Measurements from ENCODE around the gene ANKS1A.

Gene ANKS1A

GRCh38 chr6:35026434-35027222, 137.6 kb downstream of the ANKS1A start:
- FAIRE-seq: no peak

- no peak for FAIRE-seq
These were observed 138.8 kb downstream of the ANKS1A start for GRCh38 chr6:35027807-35028206.

- peak; percentile 28 for FAIRE-seq
These were observed 140.0 kb downstream of the ANKS1A start for GRCh38 chr6:35028781-35029769.

GRCh38 chr6:35030099-35030498, 141.0 kb downstream of the ANKS1A start:
- no peak for FAIRE-seq

GRCh38 chr6:35031611-35032529, 142.8 kb downstream of the ANKS1A start:
- FAIRE-seq: no peak

GRCh38 chr6:35033683-35034082, 144.6 kb downstream of the ANKS1A start:
- no peak for FAIRE-seq

- FAIRE-seq: no peak
These were observed 145.5 kb downstream of the ANKS1A start for GRCh38 chr6:35034411-35035191.

GRCh38 chr6:35035481-35036030, 146.5 kb downstream of the ANKS1A start:
- no peak for FAIRE-seq

GRCh38 chr6:35036059-35036827, 147.2 kb downstream of the ANKS1A start:
- FAIRE-seq: no peak

- no peak for FAIRE-seq
These were observed 148.0 kb downstream of the ANKS1A start for GRCh38 chr6:35036828-35037663.

GRCh38 chr6:35037664-35038038, 148.6 kb downstream of the ANKS1A start:
- FAIRE-seq: no peak

GRCh38 chr6:35038076-35038475, 149.0 kb downstream of the ANKS1A start:
- no peak for FAIRE-seq

- no peak for FAIRE-seq
These were observed 151.3 kb downstream of the ANKS1A start for GRCh38 chr6:35040398-35040797.

GRCh38 chr6:35041086-35041861, 152.2 kb downstream of the ANKS1A start:
- no peak for FAIRE-seq

- FAIRE-seq: no peak
These were observed 153.2 kb downstream of the ANKS1A start for GRCh38 chr6:35042031-35042815.

- no peak for FAIRE-seq
These were observed 154.5 kb downstream of the ANKS1A start for GRCh38 chr6:35043381-35044130.

- no peak for FAIRE-seq
These were observed 155.2 kb downstream of the ANKS1A start for GRCh38 chr6:35044145-35044745.
